BLaER1 treated with 17β-estradiol and CSF1 and Interleukin-3, amounts not matched to agents 10 nM and 100 nM (cell line): ENCODE measurements around the gene TTC7B.
"Not testable (repeated sequence)": the region's sequence is repeated elsewhere in the genome, so short reads cannot be mapped to it uniquely, and the experiment has no call there.

Experiments
- H3K27ac ChIP-seq, 11 experiments: shearing (Covaris generic); formaldehyde crosslinking; 2 replicates each; pipeline ENCODE4 v1.8.1; 2022
- H3K27me3 ChIP-seq, 11 experiments: shearing (Covaris generic); formaldehyde crosslinking; 2 replicates each; pipeline ENCODE4 v1.8.1; 2022
- H3K36me3 ChIP-seq, 11 experiments: shearing (Covaris generic); formaldehyde crosslinking; 2 replicates each; pipeline ENCODE4 v1.8.1; 2022
- H3K4me1 ChIP-seq, 10 experiments: shearing (Covaris generic); formaldehyde crosslinking; 2 replicates each; pipeline ENCODE4 v1.8.1; 2022
- H3K4me2 ChIP-seq, 11 experiments: shearing (Covaris generic); formaldehyde crosslinking; 2 replicates each; pipeline ENCODE4 v1.8.1; 2022
- H3K4me3 ChIP-seq, 10 experiments: shearing (Covaris generic); formaldehyde crosslinking; 2 replicates each; pipeline ENCODE4 v1.8.1; 2022
- H3K9ac ChIP-seq, 11 experiments: shearing (Covaris generic); formaldehyde crosslinking; 2 replicates each; pipeline ENCODE4 v1.8.1; 2022
- H3K9me3 ChIP-seq, 11 experiments: shearing (Covaris generic); formaldehyde crosslinking; replicated peaks in 1 of 11; 2 replicates each; pipeline ENCODE4 v1.8.1; 2022
- H4K20me1 ChIP-seq, 11 experiments: shearing (Covaris generic); formaldehyde crosslinking; 2 replicates each; pipeline ENCODE4 v1.8.1; 2022
- Cebpa-rat ChIP-seq, 11 experiments: shearing (Covaris generic); IDR thresholded peaks; 2 replicates each; pipeline ENCODE4 v1.8.1; 2022

The TTC7B gene

DNA sequence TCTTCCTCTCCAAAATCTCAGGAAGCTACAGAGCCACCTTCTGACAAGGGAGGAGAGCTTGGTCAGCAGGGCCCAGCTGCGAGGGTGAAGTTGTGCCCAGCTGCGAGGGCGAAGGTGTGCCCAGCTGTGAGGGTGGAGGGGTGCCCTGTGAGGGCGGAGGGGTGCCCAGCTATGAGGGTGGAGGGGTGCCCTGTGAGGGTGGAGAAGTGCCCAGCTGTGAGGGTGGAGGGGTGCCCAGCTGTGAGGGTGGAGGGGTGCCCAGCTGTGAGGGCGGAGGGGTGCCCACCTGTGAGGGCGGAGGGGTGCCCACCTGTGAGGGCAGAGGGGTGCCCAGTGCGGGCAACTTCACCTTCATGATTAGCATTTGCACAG, 20.4 kb upstream of the TTC7B start:
- no peak for TF ChIP-seq Cebpa-rat (IDR thresholded peaks at IDR 0.05)
- Histone ChIP-seq H3K9ac (peak overlapping the region in 7 of 11 experiments; percentile 5 to 51 (median 28); a peak in 8 of 22 replicates), H3K36me3 (no peaks in the 10 kb centered on the region), H4K20me1 (no peaks in the 10 kb centered on the region), H3K4me1 (peaks cover 13 to 49% (median 14%) of the 10 kb centered on the region in 10 experiments), H3K27me3 (no peaks in the 10 kb centered on the region), H3K9me3 (no peaks in the 10 kb centered on the region), H3K27ac (peak overlapping the region in 7 of 11 experiments; percentile 11 to 60 (median 29); a peak in 8 of 22 replicates), H3K4me2 (peak overlapping the region; percentile 52 to 88 (median 76)), H3K4me3 (no peak overlapping the region)

DNA sequence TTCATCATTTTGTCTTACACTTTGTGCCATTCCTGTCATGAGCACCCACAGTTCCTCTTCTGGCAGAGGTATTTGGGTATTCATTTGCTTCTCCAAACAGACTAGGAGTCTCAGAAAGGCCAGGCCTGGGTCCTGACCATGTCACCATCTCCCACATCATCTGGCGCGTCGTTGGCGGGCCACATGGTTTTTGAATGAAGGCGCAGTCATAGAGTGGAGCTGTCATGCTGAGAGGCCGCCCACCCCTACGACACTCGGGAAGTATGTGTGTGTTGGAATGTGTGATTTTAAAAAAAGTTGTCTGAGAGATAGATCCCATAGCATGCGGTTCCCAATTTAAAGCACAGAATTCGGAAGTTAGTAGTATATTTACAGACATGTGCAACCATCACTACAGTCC, 15.6 kb upstream of the TTC7B start:
- H3K4me1 ChIP-seq, result peaks cover 34 to 44% (median 41%) of the 10 kb centered on the region in 10 experiments
- H3K27me3 ChIP-seq, result no peaks in the 10 kb centered on the region
- no peak overlapping the region for H3K27ac ChIP-seq
- no peaks in the 10 kb centered on the region for H4K20me1 ChIP-seq
- H3K4me2 ChIP-seq, result no peak overlapping the region
- no peak for TF ChIP-seq Cebpa-rat (IDR thresholded peaks at IDR 0.05)
- H3K4me3 ChIP-seq, result no peak overlapping the region
- H3K9me3 ChIP-seq, result peaks cover 0 to 10% (median 5%) of the 10 kb centered on the region in 11 experiments; a peak in 17 of 22 replicates
- H3K9ac ChIP-seq, result no peak overlapping the region
- H3K36me3 ChIP-seq, result no peaks in the 10 kb centered on the region

DNA sequence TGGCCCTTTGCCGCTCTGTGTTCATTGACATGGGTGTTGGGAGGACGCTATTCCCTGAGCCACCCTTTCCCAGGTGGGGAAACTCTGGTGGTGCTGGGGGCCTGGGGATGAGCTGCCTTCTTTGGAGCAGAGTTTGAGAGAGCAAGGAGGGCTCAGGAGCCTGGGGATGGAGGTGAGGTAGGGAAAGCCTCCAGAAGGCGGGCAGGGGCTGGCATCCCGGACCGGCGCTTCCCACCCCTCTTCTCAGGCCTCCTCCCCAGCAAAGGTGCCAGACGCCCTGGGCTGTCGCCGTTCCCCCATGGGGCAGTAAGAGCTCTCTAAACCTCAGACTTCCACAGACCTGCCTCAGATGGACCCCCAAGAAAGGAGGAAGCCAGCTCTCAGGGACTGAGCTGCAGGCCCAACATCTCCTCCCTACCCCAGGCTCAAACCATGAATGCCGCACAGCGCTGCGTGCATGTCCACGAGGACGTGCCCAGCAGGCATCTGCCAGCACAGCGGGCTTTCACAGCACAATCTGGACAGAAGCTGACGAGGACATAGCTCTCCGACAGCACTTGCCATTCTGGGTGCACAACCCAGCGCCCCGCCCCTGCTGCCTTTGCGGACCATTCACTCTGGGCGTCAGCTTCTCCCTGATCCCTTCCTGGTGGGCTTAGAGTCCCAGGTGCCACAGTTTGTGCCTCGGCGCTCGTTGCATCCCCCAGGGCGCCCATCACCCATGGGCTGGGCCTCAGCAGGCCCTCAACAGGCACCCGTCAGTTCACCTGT, 14.9 kb upstream of the TTC7B start:
- no peak overlapping the region for H3K27ac ChIP-seq
- no peak overlapping the region for H3K4me3 ChIP-seq
- H3K9me3 ChIP-seq, result peaks cover 5 to 17% (median 13%) of the 10 kb centered on the region in 11 experiments
- no peak overlapping the region for H3K4me2 ChIP-seq
- no peaks in the 10 kb centered on the region for H3K27me3 ChIP-seq
- no peak overlapping the region for H3K9ac ChIP-seq
- no peaks in the 10 kb centered on the region for H3K36me3 ChIP-seq
- H4K20me1 ChIP-seq, result no peaks in the 10 kb centered on the region
- peaks cover 27 to 37% (median 33%) of the 10 kb centered on the region in 10 experiments for H3K4me1 ChIP-seq
- no peak for TF ChIP-seq Cebpa-rat (IDR thresholded peaks at IDR 0.05)

DNA sequence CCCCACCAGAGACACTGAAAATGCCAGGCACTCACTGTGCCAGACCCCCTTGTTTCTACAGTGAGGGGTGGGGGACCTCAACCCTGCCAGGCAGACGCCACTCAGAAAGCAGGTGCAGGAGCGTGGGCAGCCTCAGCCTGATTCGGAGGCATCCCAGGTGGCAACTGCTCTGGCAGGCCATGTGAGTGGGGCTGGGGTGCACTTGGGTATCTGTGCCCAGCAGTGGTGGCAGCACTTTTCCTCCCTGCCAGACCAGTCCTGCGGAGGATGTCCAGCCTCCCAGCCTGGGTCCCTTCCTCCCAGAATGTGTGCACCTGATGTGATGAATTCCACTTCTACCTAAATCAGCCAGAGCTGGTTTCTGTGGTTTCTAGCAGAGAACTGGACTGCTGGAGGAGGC, 13.4 kb upstream of the TTC7B start:
- Histone ChIP-seq H3K4me2 (peak overlapping the region in 10 of 11 experiments; percentile 1 to 96 (median 90); a peak in 19 of 22 replicates), H3K27me3 (no peaks in the 10 kb centered on the region), H4K20me1 (no peaks in the 10 kb centered on the region), H3K27ac (peak overlapping the region in 2 of 11 experiments; percentile 86 to 90; a peak in 5 of 22 replicates), H3K9ac (peak overlapping the region in 1 of 11 experiments; percentile 20; a peak in 1 of 22 replicates), H3K9me3 (peaks cover 20 to 32% (median 27%) of the 10 kb centered on the region in 11 experiments), H3K4me1 (peaks cover 22 to 32% (median 29%) of the 10 kb centered on the region in 10 experiments), H3K4me3 (no peak overlapping the region), H3K36me3 (no peaks in the 10 kb centered on the region; a peak in 1 of 22 replicates)
- TF ChIP-seq Cebpa-rat (IDR thresholded peaks at IDR 0.05), result no peak

DNA sequence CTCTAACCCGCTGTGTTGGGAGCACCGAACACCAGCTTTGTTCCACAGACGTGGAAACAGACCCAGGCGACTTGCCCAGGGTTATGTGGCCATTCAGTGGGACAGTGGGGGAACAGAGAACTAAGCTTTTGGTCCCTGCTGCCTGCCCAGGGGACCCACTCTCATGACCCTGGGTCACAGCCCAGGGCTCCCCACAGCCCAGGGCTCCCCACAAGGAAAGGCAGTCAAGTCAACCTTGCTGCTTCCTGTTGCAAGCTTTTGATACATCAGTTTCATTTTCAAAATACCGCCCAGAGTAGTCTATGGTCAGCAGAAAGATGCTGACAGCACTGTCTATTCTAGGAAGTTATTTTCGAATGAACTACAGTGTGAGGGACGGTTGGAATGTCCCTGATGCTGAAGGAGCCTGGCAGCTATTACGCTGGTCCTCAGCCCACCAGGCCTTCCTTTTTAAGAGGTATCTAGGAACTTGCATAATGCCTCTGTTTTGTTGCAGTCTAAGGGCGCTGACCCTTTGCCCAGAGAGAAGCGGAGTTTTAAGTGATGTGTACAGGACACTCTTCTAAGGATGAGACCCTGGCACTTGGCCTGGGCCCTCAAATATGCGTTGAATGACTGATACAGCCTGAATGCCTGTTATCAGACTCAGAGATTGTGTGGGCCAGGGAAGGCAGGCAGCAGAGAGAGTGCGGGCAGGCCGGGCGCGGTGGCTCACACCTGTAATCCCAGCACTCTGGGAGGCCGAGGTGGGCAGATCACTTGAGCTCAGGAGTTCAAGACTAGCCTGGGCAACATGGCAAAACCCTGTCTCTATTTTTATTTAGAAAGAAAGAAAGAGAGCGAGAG, 12.6 kb upstream of the TTC7B start:
- Histone ChIP-seq H3K36me3 (no peaks in the 10 kb centered on the region; a peak in 1 of 22 replicates), H3K27me3 (no peaks in the 10 kb centered on the region; a peak in 1 of 22 replicates), H3K4me1 (peaks cover 22 to 32% (median 29%) of the 10 kb centered on the region in 10 experiments), H3K27ac (peak overlapping the region; percentile 62 to 90 (median 81); a peak in 21 of 22 replicates), H3K4me3 (peak overlapping the region; percentile 35 to 58 (median 44); a peak in 17 of 20 replicates), H3K9me3 (peaks cover 28 to 40% (median 35%) of the 10 kb centered on the region in 11 experiments), H4K20me1 (no peaks in the 10 kb centered on the region), H3K9ac (peak overlapping the region; percentile 32 to 77 (median 66); a peak in 19 of 22 replicates), H3K4me2 (peak overlapping the region; percentile 78 to 96 (median 92))
- TF ChIP-seq Cebpa-rat (IDR thresholded peaks at IDR 0.05), result no peak

DNA sequence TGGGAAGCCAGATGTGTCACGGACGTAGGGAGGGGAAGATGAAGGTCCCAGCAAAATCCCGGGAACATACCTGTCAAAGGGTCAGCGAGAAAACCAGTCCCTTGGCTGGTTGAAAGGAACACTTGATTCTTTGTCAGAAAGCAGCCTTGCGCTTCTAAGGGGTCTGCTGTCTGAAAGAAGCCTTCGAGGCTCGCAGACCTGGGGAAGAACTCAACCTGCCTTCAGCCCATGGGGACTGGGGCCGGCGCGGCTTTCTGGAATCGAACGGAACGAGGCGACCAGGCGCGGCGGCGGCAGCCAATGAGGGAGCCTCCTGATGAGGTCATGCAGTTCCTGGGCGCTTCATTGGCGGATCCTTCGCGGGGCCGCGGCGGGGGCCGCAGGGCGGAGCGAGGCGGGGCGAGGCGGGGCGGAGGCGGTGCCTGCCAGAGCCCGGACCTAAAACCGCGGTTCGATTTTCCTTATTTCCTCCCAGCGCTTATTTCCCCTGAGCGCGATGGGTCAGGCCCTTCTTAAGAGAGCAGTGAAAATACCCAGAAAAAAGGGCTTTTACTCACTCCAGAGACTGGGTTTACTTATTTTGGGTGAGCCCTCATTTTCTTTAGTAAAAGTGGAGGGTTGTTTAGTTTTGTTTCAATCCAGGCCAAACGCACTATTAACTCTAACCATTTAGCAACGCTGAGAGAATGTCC, 11.8 kb upstream of the TTC7B start:
- Histone ChIP-seq H4K20me1 (no peaks in the 10 kb centered on the region), H3K9ac (peak overlapping the region; percentile 47 to 77 (median 66); a peak in 20 of 22 replicates), H3K27ac (peak overlapping the region; percentile 62 to 90 (median 81); a peak in 21 of 22 replicates), H3K9me3 (peaks cover 36 to 48% (median 43%) of the 10 kb centered on the region in 11 experiments), H3K36me3 (no peaks in the 10 kb centered on the region; a peak in 1 of 22 replicates), H3K4me3 (peak overlapping the region; percentile 35 to 58 (median 47); a peak in 19 of 20 replicates), H3K4me1 (peaks cover 22 to 32% (median 29%) of the 10 kb centered on the region in 10 experiments), H3K4me2 (peak overlapping the region; percentile 78 to 96 (median 92)), H3K27me3 (no peaks in the 10 kb centered on the region; a peak in 1 of 22 replicates)
- TF ChIP-seq Cebpa-rat (IDR thresholded peaks at IDR 0.05), result no peak

DNA sequence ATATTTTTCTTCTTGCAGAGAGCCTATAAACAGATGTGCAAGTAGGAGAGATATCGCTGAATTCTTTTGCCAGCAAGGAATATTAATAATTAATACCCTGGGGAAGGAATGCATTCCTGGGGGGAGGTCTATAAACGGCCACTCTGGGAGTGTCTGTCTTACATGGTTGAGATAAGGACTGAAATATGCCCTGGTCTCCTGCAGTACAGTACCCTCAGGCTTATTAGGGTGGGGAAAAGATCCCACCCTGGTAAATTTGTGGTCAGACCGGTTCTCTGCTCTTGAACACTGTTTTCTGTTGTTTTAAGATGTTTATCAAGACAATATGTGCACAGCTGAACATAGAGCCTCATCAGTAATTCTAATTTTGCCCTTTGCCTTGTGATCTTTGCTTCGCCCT, 7.3 kb upstream of the TTC7B start:
- H3K9me3 ChIP-seq, result peaks cover 49 to 62% (median 57%) of the 10 kb centered on the region in 11 experiments
- H3K27me3 ChIP-seq, H3K27ac ChIP-seq, H3K9ac ChIP-seq, H4K20me1 ChIP-seq, H3K4me3 ChIP-seq, H3K36me3 ChIP-seq, H3K4me2 ChIP-seq: not testable (repeated sequence)
- peaks cover 6 to 20% (median 14%) of the 10 kb centered on the region in 10 experiments for H3K4me1 ChIP-seq

DNA sequence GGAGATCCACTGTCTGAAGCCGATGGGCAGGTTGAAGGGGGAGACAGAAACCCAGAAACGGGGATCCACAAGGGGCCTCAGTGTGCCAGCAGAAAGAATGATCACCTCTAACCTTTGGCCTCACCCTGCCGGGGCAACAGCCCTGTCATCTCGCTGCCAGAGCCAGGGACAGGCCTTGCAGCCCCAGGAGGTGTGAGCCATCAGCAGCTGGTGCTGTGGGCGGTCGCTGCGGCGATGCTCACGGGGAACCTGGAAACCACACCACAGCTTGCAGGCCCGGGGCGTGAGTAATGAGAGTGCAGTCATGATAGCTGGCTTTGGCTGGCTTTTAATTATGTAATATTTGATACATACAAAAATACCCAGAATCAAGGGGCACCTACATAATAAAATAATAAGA, 4.7 kb upstream of the TTC7B start:
- Histone ChIP-seq H3K9me3 (peaks cover 39 to 43% (median 43%) of the 10 kb centered on the region in 11 experiments), H3K27ac (no peak overlapping the region), H3K4me2 (peak overlapping the region in 9 of 11 experiments; percentile 3 to 39 (median 24); a peak in 6 of 22 replicates), H3K9ac (no peak overlapping the region), H4K20me1 (no peaks in the 10 kb centered on the region; a peak in 2 of 22 replicates), H3K27me3 (no peaks in the 10 kb centered on the region; a peak in 1 of 22 replicates), H3K4me3 (no peak overlapping the region), H3K36me3 (peaks cover 0 to 4% (median 0%) of the 10 kb centered on the region in 11 experiments; a peak in 1 of 22 replicates), H3K4me1 (peaks cover 0 to 13% (median 7%) of the 10 kb centered on the region in 10 experiments; a peak in 10 of 20 replicates)
- TF ChIP-seq Cebpa-rat (IDR thresholded peaks at IDR 0.05), result no peak
